ENCODE data around the gene IDUA. TPM values are rescaled to one million over a fixed set of nuclear protein-coding genes. Genes with fewer than 3 reads are reported as not detected.

Gene IDUA
- total RNA-seq, 4 donors from 2014 or later: 15.5 to 32.2 (median 16.9) TPM

GRCh38 chr4:1028574-1029220 is 41.9 kb downstream of the IDUA start:
- ATAC-seq (ENCODE audit: low FRiP score): no peak
- TF ChIP-seq CTCF (IDR thresholded peaks at IDR 0.05): no peak
- no peak for DNase-seq (ENCODE audit: low spot score)

GRCh38 chr4:1029529-1029928 is 42.7 kb downstream of the IDUA start:
- DNase-seq (ENCODE audit: low spot score): no peak
- ATAC-seq (ENCODE audit: low FRiP score): no peak
- TF ChIP-seq CTCF (IDR thresholded peaks at IDR 0.05): no peak

DNA sequence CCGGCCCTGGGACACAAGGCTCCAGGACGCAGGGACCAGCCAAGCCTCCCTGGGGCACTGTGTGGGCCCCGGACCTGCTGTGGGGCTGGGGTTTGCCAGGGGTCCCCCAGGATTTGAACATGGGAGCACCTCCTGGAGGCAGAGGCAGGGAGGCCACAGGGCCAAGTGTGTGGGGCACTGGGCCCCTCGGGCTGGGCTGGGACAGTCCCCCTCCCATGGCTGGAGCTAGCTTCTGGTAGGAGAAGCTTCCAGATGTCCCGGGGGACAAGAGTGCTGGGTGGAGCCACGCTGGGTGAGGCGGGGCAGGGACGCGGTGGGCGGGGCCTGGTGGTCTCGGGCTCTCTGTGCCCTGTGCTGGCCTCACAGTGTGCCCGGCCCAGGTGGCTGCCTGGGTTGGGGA is 43.2 kb downstream of the IDUA start:
- no peak for TF ChIP-seq CTCF (IDR thresholded peaks at IDR 0.05)
- ATAC-seq (ENCODE audit: low FRiP score) (no peak), DNase-seq (ENCODE audit: low spot score) (no peak)

- no peak for TF ChIP-seq CTCF (IDR thresholded peaks at IDR 0.05)
- DNase-seq (ENCODE audit: low spot score) (no peak), ATAC-seq (ENCODE audit: low FRiP score) (no peak)
Observed at GRCh38 chr4:1030559-1030958, 43.7 kb downstream of the IDUA start.

DNA sequence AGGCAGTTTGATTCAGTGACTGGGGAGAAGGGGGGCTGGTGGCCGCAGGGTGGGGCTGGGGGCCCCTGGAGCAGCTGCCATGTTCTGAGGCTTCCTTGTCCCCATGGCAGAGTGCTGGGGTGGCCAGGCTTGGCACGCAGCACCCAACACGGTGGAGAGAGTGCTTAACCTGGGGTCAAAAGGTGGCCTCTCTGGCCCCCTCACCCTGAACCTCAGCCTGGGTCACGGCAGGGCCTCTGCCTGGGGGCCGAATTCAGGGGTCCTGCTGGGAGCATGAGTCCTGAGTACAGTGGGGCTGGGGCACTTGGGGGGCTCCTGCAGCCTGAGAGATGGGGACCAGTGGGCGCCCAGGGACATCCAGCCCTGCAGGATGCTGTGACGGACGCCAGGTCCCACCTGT is 44.5 kb downstream of the IDUA start:
- DNase-seq (ENCODE audit: low spot score): no peak
- no peak for ATAC-seq (ENCODE audit: low FRiP score)
- no peak for TF ChIP-seq CTCF (IDR thresholded peaks at IDR 0.05)

- ATAC-seq (ENCODE audit: low FRiP score): no peak
- TF ChIP-seq CTCF (IDR thresholded peaks at IDR 0.05): no peak
- no peak for DNase-seq (ENCODE audit: low spot score)
Observed at GRCh38 chr4:1031956-1032795, 45.3 kb downstream of the IDUA start.

- DNase-seq (ENCODE audit: low spot score): no peak
- TF ChIP-seq CTCF (IDR thresholded peaks at IDR 0.05): no peak
- no peak for ATAC-seq (ENCODE audit: low FRiP score)
Observed at GRCh38 chr4:1032861-1033260, 46.0 kb downstream of the IDUA start.
